GM04503 (cell line): ENCODE measurements around the gene SBF2.
"Not testable (repeated sequence)": the region's sequence is repeated elsewhere in the genome, so short reads cannot be mapped to it uniquely, and the experiment has no call there.

Source experiments
- DNase-seq: peaks from one replicate; pipeline ENCODE4 v3.0.0-alpha.2; 2012; ENCODE audit warnings: low read depth

SBF2 gene

DNA sequence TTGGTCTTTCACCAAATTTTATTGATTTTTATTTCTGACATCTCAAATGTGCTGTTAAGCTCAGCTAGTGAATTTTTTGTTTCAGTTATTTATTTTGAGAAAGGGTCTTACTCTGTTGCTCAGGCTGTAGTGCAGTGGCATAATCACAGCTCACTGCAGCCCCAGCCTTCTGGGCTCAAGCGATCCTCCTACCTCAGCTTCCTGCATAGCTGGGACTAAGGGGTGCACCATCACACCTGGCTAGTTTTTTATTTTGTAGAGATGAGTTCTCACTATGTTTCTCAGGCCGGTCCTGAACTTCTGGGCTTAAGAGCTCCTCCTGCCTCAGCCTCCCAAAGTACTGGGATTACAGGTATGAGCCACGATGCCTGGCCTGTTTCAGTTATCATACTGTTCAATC is 282.0 kb downstream of the SBF2 start:
- no peak for DNase-seq

GRCh38 chr11:10005955-10006525 is 288.0 kb downstream of the SBF2 start:
- no peak for DNase-seq

DNA sequence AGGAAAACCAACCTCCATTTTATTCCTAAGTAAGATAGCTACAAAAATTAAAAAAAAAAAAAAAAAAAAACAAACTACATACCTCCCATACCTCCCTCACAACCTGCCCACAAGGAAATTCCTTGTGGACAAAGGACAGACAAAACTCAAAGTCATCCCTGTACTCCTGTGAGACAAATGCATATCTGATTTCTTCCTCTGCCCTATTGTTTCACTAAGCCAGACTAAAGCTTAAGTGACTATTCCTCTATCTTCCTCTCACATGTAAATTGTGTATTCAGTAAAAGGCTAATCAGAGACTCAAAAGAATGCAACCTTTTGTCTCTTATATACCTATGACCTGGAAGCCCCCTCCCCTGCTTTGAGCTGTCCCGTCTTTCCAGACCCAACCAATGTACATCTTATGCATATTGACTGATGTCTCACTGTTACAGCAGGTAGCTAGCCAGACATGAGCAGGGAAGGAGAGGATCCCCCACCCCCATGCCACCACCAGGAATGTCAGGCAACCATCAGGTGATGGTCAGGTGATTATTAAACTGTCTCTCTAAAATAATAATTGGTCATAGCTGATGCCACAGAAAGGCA is 289.4 kb downstream of the SBF2 start:
- no peak for DNase-seq

- DNase-seq: no peak
These were observed 291.8 kb downstream of the SBF2 start for GRCh38 chr11:10002221-10002620.

DNA sequence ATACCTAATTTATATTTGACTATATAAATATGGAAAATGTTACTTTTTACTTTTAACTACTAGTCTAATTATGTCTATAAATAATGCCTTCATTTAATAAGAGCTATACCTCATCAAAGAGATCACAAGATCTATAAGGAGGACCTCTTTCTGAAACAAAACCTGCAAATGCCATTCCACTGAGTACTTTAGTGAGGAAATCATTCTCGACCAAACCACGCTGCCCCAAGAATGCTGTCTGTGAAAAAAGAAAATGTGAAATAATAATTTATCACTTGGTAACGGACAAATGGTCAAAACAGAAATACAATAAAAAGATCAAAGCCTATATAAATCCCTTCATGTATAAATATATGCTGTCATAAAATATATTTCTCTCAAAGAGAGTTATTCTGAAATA is 301.7 kb downstream of the SBF2 start:
- no peak for DNase-seq

GRCh38 chr11:9990221-9990973 is 303.6 kb downstream of the SBF2 start:
- no peak for DNase-seq

DNA sequence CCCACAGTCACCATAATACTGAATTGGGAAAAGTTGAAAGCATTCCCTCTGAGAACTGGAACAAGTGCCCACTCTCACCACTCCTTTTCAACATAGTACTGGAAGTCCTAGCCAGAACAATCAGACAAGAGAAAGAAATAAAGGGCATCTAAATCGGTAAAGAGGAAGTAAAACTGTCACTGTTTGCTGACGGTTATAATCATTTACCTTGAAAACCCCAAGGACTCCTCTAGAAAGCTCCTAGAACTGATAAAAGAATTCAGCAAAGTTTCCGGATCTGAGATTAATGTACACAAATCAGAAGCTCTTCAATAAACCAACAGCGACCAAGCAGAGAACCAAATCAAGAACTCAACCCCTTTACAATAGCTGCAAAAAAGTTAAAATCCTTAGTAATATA is 306.7 kb downstream of the SBF2 start:
- not testable (repeated sequence) for DNase-seq

DNA sequence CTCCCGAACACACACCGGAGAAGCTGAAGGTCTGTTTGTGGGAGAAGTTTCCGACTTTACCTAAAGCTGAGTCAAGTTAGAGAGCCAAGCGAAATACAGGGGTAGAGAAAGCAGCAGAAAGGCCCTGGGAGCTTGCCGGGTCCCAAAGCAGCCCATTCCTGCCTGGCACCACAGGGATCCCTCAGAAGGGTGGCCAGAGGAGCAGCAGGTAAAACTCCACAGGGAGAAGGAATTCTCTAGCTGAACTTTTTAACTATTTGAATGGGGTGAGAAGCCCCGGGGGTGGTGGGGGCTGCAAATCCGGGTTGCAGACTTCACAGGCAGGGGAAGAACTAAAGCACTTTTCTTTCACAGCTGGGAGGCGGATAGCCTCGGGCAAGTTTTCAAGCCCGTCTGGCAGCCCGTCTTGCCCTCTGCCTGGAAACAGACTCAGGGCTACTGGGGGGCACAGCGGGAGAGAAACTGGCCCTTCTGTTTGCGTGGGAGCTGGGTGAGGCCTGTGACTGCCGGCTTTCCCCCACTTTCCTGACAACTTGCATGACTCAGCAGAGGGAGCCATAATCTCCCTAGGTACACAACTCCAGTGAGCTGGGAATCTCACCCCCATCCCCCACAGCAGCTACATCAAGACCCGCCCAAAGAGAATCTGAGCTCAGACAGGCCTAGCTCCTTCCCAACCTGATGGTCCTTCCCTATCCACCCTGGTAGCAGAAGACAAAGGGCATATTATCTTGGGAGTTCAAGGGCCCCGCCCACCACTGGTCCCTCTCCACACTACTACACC is 311.0 kb downstream of the SBF2 start:
- no peak for DNase-seq

- peak; percentile 56 for DNase-seq
These were observed 311.8 kb downstream of the SBF2 start for GRCh38 chr11:9982127-9982795.

DNA sequence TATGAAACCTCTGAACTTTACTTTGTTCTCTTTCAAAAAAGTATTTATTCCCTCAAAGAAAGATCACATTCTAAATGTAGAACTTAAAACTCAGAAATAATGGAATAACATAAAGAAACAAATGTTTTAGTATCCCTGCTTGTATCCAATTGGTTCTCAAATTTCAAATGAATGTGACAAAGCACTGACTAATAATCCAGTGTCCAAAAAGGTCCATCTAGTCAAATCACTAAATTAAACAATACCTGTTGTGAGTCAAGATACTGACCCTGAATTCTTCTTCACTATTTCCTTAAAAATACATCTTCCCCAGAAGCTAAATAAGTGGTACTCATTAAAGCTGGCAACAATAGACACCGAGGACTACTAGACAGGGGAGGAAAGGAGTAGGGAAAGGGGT is 313.1 kb downstream of the SBF2 start:
- DNase-seq: no peak

GRCh38 chr11:9977554-9977953 is 316.5 kb downstream of the SBF2 start:
- no peak for DNase-seq

DNA sequence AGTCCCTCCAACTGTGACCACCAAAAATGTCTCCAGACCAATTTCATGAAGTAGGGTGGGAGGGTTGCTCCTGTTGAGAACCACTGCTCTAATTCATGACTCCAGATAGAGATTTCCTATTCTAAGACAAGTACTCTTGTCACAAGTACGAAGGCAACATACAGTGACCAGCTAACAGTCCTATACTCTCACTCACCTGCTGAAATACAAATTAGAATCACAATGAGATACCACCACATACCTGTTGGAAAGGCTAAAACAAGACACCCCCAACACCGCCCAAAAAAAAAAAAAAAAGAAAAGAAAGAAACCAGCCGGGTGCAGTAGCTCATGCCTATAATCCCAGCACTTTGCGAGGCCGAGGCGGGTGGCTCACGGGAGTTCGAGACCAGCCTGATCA is 319.6 kb downstream of the SBF2 start:
- no peak for DNase-seq

GRCh38 chr11:9973921-9974320 is 320.1 kb downstream of the SBF2 start:
- no peak for DNase-seq

DNA sequence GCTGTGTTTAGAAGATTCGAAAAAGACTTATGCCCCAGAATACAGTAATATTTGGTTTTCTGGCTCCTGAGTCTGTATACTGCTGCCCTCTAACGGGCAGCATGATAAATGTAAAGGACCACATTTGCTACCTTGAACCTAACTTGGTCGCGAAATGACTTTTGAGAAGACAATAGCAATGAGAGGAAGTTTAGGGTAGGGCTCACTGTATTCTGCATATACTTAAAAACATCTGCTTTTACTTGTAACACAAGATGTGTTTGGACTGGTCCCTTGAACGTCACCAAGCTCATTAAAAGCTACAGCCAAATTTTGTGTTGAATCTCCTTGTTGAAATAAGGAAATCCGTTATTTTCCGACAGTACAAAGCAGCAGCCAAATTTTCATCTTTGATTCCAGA is 321.0 kb downstream of the SBF2 start:
- DNase-seq: peak; percentile 51

DNA sequence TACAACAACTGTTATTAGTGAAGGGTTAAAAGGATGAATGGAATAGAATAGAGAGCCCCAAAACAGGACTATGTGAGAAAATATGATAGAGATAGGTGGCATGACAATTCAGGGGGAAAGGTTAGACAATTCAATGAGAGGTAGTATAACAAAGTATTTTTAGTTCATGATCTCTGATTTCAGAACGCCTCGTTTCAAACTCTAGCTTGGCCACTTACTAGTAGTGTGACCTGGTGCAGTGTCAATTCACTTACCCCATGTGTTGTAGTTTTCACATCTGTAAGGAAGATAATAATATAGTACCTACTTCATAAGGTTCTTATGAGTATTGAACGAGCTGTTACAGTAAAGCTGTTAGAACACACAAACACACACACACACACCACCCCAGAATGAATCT is 322.1 kb downstream of the SBF2 start:
- DNase-seq: no peak

- no peak for DNase-seq
These were observed 325.0 kb downstream of the SBF2 start for GRCh38 chr11:9969068-9969467.

DNA sequence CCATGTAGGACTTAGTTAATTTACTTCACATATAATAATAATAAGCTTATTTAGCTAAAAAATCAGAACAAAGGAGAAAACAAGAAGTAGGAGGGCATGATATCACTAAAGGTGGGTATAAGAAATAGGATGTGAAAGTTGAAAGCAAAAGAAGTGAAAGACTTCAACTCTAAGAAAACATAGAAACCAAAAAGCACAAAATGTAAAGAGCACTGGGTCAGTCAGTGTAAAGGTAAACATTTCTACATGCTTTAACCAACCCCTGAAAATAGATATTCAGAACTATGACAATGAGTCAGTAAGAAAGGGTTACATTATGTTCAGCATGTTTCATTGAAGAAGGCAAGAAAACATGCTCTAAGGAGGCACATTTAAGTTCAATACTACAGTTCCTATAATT is 331.3 kb downstream of the SBF2 start:
- DNase-seq: no peak

GRCh38 chr11:9957072-9957471 is 336.9 kb downstream of the SBF2 start:
- DNase-seq: no peak

DNA sequence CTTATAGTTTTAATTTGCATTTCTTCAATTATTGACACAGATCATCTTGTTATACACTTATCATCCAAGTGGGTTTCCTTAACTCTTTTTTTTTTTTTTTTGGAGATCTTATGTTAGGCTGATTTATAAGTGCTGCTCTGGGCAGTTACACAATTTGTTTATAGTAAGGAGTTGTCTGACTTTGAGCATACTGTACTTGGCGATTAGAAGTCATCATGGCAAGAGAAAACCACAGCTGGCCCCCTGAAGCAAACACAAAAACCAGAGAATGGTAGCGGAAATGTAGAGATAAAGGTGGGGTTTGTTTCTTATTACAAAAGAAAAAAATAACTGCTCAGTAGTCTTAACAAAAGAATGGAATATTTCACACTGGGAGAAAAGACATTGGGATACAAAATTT is 337.5 kb downstream of the SBF2 start:
- DNase-seq: no peak

DNA sequence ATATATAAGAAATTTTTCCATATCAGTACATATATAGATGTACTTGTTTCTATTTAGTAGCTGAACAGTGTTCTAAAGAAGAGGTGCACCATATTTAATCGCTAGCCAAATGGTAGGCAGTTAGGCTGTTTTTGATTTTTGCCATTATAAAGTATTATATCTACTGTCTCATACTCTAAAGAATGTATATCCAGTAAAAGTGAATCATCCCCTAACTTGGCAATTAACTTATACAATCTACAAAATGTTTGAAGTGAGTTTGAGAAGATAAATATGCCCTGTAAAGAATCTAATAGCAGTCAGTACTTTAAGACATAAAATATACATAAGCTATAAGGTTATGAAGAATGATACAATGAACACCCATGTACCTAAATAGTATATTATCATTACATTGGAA is 338.6 kb downstream of the SBF2 start:
- no peak for DNase-seq

- DNase-seq: no peak
These were observed 339.9 kb downstream of the SBF2 start for GRCh38 chr11:9953994-9954626.
